Transverse colon (tissue), 4 donors: ENCODE data around the gene PDZRN3.

Experiments used
- CTCF ChIP-seq, 5 experiments: fragments of 200-600 bp in 3 of 5; fragments of 450-650 bp in 2 of 5; sonication (generic) in 3 of 5; IDR thresholded peaks; 1 replicate in 2 of 5; 2 replicates in 3 of 5; pipeline ENCODE4 v1.5.1; 2016 to 2017; ENCODE audit warnings: antibody characterized with exemption in 5 of 5, inconsistent platforms in 3 of 5, mild to moderate bottlenecking in 2 of 5, moderate library complexity in 1 of 5
- POLR2A ChIP-seq: fragments of 450-650 bp; IDR thresholded peaks from one replicate; pipeline ENCODE4 v1.6.1; 2016; ENCODE audit warnings: antibody characterized with exemption, mild to moderate bottlenecking, moderate library complexity
- POLR2AphosphoS5 ChIP-seq, 3 donors: sonication (generic); formaldehyde crosslinking; IDR thresholded peaks; one replicate each; pipeline ENCODE4 v1.6.1; 2016; ENCODE audit warnings: antibody characterized with exemption in 3 of 3

- TF ChIP-seq POLR2AphosphoS5 (IDR thresholded peaks at IDR 0.05) (no peak), POLR2A (no peak), CTCF (IDR thresholded peaks at IDR 0.05) (no peak)
Observed at GRCh38 chr3:73503781-73504180, 121.0 kb downstream of the PDZRN3 start.
